Measurements from ENCODE around the gene CLDN9.
A peak's percentile ranks its signal among the peaks of the same experiment; 100 is the strongest.

CLDN9 gene

GRCh38 chr16:3058139-3059030, 45.7 kb downstream of the CLDN9 start:
- Mint-ChIP-seq H3K4me1 (peaks cover 49% of the 10 kb centered on the region), H3K27ac (no peak overlapping the region), H3K27me3 (no peaks in the 10 kb centered on the region), H3K4me3 (peak overlapping the region; percentile 83), H3K9me3 (no peaks in the 10 kb centered on the region), H3K36me3 (no peaks in the 10 kb centered on the region)

GRCh38 chr16:3059041-3059722, 46.5 kb downstream of the CLDN9 start:
- no peaks in the 10 kb centered on the region for H3K36me3 Mint-ChIP-seq

GRCh38 chr16:3059723-3060242, 47.1 kb downstream of the CLDN9 start:
- Mint-ChIP-seq H3K4me1 (peaks cover 49% of the 10 kb centered on the region), H3K9me3 (no peaks in the 10 kb centered on the region)

More at GRCh38 chr16:3059041-3059722, 46.5 kb downstream of the CLDN9 start:
- H3K27ac Mint-ChIP-seq = peak overlapping the region; percentile 35
- peak overlapping the region; percentile 86 for H3K4me3 Mint-ChIP-seq
- H3K27me3 Mint-ChIP-seq = no peaks in the 10 kb centered on the region
- H3K9me3 Mint-ChIP-seq = no peaks in the 10 kb centered on the region
- H3K4me1 Mint-ChIP-seq = peaks cover 49% of the 10 kb centered on the region

GRCh38 chr16:3060339-3061127, 47.8 kb downstream of the CLDN9 start:
- Mint-ChIP-seq H3K4me1 (peaks cover 49% of the 10 kb centered on the region), H3K36me3 (peaks cover 2% of the 10 kb centered on the region), H3K27me3 (no peaks in the 10 kb centered on the region), H3K27ac (peak overlapping the region; percentile 80), H3K9me3 (no peaks in the 10 kb centered on the region), H3K4me3 (peak overlapping the region; percentile 86)

More at GRCh38 chr16:3059723-3060242, 47.1 kb downstream of the CLDN9 start:
- peak overlapping the region; percentile 86 for H3K4me3 Mint-ChIP-seq
- H3K27ac Mint-ChIP-seq = peak overlapping the region; percentile 80
- H3K36me3 Mint-ChIP-seq = no peaks in the 10 kb centered on the region
- H3K27me3 Mint-ChIP-seq = no peaks in the 10 kb centered on the region

- Mint-ChIP-seq H3K27ac (no peak overlapping the region), H3K36me3 (peaks cover 8% of the 10 kb centered on the region), H3K9me3 (no peaks in the 10 kb centered on the region), H3K4me1 (peaks cover 44% of the 10 kb centered on the region), H3K27me3 (no peaks in the 10 kb centered on the region), H3K4me3 (no peak overlapping the region)
Measured at GRCh38 chr16:3062553-3062952, 49.8 kb downstream of the CLDN9 start.

GRCh38 chr16:3063625-3064386, 51.1 kb downstream of the CLDN9 start:
- Mint-ChIP-seq H3K27me3 (no peaks in the 10 kb centered on the region), H3K36me3 (peaks cover 8% of the 10 kb centered on the region), H3K4me1 (peaks cover 55% of the 10 kb centered on the region), H3K9me3 (no peaks in the 10 kb centered on the region), H3K27ac (peak overlapping the region; percentile 89), H3K4me3 (peak overlapping the region; percentile 39)
